NCI-H510A (cell line): ENCODE measurements around the gene DEF6.

ENCODE experiments used
- DNase-seq: peaks from one replicate; lab custom pipeline; 2025; lab: John Stamatoyannopoulos, UW

The DEF6 gene, protein sequence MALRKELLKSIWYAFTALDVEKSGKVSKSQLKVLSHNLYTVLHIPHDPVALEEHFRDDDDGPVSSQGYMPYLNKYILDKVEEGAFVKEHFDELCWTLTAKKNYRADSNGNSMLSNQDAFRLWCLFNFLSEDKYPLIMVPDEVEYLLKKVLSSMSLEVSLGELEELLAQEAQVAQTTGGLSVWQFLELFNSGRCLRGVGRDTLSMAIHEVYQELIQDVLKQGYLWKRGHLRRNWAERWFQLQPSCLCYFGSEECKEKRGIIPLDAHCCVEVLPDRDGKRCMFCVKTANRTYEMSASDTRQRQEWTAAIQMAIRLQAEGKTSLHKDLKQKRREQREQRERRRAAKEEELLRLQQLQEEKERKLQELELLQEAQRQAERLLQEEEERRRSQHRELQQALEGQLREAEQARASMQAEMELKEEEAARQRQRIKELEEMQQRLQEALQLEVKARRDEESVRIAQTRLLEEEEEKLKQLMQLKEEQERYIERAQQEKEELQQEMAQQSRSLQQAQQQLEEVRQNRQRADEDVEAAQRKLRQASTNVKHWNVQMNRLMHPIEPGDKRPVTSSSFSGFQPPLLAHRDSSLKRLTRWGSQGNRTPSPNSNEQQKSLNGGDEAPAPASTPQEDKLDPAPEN

DNA sequence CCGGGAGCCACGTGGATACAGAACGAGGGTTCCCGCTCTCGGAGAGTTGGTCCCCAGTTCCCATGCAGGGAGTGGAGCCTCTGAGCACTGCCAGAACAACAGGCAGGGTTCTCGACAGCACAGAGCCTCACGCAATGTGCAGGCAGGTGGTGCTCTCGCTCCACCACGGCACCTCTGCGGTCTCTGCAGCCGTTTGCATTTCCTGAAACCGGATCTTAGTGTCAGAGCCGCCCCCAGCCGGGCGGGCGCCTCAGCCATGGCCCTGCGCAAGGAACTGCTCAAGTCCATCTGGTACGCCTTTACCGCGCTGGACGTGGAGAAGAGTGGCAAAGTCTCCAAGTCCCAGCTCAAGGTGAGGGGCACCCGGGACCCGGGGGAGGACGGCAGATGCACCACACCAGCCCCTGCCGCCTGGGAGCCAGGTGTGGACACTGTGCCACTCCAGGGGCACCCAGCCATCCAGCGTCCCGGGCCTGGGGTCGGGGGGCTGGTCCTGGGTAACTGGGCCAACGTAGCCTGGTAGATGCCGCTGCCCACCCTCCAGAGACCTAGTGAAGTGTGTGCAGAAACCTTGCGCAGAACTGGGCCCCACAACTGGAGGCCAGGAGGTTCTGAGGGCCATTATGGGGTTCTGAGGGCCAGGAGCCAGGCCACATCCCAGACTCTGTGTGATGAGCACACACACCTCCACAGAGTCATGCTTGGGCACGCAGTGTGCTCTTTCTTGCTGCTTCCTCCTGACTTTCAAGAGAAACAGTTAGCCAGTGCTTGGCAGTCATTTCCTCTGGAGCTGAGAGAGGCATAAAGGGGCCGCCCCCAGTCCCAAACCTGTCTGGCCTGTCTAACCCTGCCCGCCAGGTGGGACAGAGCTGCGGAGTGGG, at the start of gene DEF6:
DEF6 (plus strand) TSS at position 218 of the 881 bp plus-strand sequence; CDS start at position 257, 39 bp downstream.
- peak; percentile 89 for DNase-seq

DNA sequence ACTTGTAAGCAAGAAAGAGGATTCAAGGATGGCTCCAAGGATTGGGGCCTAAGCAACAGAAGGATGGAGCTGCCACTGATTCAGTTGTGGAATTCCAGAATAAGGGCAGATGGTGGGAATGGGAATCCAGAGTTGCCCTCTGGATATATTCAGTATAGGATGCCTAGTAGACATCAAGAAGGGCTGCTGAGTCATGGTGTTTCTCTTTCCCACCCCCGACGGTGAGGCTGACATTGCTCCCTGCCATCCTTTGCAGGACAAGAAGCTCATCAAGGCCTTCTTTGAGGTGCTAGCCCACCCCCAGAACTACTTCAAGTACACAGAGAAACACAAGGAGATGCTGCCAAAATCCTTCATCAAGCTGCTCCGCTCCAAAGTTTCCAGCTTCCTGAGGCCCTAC, 49.3 kb upstream of the DEF6 start:
- no peak for DNase-seq

DNA sequence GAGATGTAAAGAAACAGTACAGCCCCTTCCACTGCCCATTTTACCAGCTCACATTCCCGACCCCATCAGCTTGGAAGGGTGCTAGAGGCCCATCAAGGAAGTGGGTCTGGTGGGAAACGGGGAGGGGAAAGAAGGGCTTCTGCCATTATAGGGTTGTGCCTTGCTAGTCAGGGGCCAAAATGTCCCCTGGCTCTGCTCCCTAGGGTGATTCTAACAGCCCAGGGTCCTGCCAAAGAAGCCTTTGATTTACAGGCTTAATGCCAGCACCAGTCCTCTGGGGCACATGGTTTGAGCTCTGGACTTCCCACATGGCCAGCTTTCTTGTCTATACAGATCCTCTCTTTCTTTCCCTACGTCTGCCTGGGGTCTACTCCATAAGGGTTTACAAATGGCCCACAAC, 48.7 kb upstream of the DEF6 start:
- DNase-seq = no peak

DNA sequence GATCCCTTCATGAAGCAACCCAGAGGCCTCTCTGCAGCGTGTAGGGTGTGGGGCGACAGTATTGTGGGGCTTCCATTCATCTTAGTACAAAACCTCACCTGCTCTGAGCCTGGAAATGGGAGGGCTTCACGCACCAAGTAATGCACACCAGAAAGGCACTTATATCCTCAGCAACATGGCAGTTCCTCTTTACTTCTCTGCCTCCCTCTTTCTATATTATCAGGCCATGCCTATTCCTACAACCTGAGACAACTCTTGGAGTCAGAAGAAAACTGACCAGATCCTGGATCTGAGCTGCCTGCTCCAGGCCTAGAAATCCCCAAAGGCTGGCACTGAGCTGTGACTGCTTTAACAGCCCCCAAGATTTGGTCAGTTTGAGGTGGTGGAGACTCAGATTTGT, 45.7 kb upstream of the DEF6 start:
- DNase-seq = no peak

DNA sequence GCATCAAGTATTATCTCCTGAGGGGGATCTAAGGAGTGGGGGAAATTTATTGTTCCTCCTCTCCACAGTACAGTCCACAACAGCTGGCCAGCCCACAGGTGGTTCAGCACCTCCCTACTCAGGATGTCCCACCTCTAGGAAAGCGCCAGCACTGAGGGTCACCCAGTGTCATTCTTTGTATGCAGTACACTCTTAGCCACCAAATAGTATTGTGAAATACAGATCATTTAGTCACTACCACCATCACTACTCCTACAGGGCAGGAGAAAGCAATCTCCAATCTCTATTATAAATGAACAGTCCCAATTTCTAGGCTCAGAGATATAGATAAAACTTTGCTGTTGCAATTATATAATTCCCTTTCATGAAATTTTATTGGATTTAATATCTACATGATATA, 44.4 kb upstream of the DEF6 start:
- no peak for DNase-seq

DNA sequence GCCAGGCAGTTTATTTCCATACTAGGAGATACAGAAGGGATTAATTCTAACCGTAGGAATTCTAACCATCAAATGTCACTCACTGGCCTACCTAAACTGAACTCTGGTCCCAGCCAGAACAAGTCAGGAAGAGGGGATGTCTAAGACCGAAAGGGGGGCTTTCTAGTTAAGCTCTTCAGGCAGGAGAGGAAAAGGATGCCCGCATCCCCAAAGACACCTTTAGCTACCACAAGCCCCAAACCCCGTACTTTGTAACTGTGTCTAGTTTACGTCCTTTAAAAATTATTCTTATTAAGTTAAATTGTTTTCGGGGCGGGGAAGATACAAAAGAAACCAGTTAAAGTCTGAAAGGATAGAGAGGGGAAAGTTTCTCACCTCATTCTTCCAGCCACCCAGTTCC, 39.3 kb upstream of the DEF6 start:
- no peak for DNase-seq

DNA sequence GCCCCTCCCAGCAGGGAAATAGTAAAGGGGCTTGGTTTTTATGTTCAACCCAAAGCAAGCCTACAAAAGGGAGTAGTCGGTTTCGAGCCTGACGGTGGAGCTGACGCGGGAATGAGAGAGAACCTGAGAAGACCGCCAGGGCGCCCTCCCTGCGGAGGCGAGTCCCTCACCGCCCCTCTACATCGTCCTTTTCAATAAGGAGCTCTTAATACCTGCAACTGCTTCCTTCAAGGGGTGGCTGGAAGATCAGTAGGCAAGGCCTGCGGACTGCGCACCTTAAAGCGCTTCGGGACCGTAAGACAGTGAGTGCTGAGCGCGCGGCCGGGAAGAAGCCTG, 38.8 kb upstream of the DEF6 start:
- DNase-seq = peak; percentile 57

DNA sequence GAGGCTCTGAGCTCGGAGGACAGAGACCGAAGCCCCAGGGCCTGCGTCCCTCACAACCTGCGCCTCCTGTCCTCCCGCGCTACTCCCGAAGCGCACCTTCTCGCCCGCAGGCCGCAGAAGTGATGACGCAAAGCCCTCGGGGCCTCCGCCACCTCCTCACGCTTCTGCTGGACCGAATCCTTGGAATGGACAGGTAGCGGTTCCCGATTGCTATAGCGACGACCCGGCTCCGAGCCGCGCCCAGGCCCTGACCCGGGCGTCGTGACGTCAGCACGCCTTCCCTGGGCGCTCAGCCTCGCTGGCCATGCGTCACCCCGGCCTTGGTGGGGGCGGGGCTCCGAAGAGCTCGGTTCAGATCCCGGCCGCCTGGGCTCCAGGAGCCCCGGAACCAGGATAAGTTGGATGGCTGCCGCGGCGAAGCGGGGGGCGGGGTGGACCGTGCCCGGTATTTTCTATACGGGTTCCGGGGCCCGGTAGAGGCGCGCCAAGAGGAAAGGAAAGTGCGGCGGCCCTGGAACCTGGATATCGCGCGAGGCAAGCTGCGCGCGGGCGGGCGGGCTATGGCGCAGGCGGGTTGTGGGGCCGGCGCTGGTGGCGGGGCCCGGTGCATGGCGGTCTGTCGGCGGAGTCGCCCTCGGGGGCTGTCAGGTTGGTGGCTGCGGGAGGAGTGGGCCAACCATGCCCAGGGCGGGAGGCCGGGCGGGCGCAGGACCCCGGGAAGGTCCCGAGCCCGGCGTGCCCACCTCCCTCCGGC, 38.2 kb upstream of the DEF6 start, which contains the start of gene ZNF76:
ZNF76 (plus strand) TSS at position 542 of the 754 bp plus-strand sequence. CDS start 21,417 bp downstream, outside the sequence.
- peak; percentile 98 for DNase-seq

DNA sequence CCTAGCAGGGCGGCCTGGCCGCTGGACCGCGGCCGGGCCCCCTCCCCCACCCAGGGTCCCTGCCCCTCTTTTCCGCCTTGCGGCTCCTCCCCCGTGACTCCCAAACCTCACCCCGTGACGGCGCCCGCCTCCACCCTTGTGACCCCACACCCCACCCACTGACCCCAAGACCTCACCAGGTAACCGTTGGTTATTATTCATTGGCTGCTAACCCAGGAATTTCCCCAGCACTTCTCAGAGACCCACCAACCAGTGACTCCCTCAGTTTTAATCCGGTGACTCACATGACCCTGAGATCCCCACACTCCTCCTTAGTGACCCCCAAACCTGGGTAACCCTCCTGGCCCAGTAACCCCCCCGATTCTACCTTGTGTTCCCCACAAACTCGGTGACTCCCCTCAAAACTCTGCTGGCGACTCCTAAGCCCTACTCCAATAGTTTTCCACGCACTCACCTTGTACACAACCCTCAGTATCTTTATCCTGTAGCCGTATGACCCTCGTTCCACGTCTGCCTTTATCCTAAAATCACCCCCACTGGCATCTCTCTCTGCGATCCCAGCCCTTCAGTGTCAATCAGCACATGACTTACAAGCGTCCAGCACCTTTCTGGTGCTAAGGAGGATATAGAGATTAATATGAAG, 37.5 kb upstream of the DEF6 start:
- DNase-seq = peak; percentile 65

DNA sequence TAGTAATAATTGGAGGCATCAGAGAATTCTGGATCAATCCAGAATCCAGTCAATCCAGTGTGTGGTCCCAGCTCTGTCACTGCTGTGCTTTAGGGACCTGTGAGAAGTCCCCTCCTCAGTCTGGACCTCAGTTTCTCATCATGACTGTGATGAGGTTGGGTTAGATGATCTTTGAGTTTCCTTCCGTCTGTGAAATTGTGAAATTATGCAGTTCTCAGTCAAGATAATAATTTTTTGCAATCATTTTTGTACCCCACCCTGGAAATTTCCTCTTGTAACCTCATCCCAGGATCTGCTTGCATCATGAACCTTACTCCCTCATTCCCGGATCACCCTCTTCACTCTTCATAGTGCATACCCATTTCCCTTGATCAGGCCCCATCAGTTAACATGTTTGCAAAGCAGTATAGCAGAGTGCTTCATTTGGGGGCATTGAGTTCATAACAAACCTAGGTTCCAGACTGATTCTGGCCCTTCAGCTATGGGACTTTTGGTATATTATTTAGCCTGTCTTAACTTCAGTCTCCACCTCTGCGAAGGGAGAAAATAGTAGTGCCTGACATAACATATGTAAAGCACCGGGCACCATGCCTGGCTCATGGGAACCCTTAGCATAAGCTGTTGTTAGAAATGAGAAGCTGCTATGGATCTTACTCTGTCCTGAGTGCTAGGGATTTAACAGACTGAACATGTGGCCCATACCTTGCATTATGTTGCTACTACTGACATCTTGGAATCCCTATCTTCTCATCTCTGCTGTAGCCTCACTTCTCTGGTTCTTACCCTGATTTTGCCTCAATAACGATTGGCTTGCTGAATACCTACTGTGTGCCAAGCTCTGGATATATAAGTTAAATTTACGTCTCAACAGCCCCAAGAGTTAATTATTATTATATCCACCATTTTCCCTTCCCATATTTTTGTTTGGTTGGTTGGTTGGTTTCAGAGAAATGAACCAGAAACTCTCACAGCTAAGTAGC, 36.7 kb upstream of the DEF6 start:
- no peak for DNase-seq

DNA sequence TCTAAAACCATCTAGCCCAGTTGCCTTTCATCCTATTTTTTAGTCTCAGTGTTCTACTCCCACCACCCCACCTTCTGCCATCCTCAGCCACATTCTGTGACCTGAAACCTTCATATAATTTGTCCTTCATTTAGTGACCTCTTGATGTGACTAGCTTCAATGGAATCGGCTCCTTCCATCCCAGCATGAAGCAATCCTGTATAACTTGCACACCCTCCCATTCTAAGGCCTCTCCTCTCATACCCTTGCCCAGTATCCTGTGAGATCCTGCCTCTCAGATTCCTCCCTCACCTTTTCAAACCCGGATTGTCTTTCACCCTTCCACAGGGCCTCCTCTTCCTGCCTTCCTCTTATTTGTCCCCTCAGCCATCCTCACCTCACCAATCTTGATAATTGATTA, 35.0 kb upstream of the DEF6 start:
- DNase-seq = no peak

DNA sequence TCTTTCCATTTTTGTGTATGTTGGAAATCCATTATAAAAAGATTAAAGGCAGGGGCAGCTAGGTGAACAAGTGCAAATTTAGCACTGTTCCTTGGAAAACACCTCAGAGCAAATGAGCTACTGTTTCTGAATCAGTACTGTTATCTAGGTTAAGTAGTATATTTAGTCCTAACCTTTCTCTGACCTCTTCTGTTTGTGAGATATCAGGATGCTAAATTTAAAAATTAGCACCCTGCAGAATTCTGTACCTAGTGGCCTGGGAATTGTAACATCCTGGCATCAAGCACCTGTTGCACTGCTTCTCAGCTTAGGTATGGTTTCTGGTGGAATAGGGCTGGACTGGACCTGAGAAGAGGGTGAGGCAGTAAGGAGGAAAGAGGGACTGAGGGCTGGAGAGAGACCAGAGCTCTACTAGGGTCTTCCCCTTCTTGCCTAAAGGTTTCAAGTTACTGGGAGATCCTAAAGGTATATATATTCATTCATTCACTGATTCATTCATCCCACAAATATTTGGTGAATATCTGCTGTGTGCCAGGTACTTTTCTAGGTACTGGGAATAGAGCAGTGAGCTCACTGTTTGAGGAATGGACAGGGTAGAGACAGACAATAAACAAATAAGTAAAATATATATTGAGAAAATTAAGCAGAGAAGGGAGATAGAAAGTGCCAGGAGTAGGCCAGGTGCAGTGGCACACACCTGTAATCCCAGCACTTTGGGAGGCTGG, 32.9 kb upstream of the DEF6 start:
- no peak for DNase-seq

DNA sequence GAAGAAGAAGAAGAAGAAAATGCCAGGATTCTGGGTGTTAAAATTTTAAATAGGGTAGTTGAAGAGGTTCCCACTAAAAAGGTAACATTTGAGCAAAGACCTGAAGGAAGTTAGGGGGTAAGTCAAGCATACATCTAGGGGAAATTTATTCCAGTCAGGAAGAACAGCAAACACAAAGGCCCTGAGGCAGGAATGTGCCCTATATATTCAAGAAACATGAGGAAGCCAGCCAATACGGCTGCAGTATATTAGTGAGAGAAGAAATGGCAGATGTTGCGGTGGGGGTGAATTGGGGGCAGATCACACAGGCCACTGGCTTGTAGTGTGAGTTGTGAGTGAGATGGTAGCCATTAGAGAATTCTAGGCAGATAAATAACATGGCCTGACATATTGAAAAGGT, 32.1 kb upstream of the DEF6 start:
- no peak for DNase-seq

DNA sequence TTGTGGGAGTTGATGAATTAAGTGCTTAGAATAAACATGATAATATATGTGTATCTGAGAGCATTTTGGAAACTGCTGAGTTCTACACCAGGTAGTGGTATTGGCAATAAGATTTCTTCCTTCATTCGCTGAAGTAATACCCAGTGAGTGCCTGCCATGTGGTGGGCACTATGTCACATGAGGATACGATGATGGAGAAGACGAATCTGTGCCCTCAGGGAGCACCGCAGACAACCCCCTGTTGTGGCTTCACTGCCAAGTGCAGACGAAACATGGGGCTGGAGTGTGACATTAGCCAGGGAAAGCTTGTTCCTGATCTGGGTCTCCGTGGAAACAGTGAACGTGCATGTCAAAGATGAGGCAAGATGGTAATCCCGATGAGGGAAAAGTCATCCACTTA, 30.2 kb upstream of the DEF6 start:
- no peak for DNase-seq

DNA sequence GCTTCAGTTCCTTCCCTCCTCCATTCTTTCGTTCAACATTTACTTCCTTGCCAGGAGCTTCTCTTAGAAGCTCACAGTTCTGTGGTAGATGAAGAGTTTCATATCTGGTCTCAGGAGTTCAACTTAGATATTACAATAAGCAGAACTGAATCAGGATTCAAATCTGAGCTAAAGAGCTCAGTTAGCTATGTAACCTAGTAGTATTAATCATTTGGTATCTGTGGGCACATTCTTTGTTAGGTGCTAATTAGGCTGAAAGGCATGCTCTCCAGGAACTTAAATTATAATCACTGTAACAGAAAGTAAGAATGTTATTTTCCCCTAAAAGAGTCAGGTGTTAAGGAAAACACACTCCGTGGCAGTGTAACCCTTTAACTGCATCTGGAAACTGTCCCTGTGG, 29.7 kb upstream of the DEF6 start:
- DNase-seq = no peak

DNA sequence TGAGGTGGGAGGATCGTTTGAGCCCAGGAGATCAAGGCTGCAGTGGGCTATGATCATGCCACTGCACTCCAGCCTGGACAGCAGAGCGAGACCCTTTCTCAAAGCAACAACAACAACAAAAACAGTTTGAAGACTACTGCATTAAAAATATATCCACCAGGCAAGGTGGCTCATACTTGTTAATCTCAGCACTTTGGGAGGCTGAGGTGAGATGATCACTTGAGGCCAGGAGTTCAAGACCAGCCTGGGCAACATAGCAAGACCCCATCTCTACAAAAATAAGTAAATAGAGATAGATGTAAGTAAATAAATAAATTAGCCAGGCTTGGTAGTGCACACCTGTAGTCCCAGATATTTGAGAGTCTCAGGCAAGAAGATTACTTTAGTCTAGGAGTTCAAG, 25.6 kb upstream of the DEF6 start:
- DNase-seq = no peak

DNA sequence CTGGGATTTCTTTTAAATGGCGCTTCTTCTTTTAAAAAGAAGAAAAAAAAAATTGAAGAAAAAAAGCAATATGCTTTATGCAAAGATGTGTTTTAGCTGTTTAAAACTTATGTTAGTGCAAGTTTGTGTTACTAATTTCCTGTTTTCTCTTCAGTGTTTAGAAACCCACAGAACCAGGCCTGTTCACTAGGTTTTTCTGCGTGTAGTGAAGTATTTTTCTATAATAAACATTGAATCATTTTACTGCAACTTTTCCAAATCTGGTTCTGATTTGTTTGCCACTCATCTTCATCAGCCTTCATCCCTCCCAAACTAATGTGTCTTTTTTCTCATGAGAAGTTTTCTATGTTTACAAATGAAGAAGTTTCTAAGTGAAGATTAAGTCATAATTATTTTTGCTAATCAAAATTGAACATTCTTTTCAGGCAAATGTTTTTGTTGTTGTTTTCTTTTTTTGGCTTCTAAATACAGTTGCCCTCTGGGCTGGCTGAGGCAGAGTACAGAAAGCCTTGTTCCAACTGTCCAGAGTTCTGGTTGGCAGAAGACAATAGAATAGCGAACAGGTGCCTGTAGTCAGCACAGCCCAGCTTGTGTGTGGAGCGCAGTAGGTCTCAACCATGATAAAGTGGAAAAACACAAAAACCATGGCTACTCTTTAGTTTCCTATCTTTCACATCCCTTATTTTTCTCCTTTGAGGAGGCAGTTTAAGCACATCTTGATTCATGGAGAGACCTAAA, 23.6 kb upstream of the DEF6 start:
- no peak for DNase-seq

DNA sequence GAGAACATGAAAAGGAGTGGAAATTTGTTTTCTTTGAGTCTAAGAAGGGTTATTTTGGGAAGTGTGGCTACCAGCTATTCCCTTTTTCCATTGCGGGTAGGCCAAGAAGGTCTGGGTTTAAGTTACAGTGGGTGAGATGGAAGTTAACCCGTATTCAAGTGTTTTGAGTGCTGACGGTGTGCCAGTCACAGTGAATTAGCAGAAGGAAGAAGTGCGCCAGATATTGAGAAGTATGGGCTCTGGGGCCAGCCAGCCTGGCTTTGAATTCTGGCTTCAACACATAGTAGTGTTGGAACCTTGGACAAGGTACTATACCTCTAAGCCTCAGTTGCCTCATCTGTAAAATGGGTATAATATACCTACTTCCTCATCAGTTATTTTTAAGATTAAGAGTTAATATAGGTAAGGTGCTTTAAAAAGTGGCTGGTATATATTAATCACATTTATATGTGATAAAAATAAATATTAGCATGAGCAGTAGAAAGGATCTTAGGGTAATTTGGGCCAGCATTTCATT, 21.8 kb upstream of the DEF6 start:
- no peak for DNase-seq

DNA sequence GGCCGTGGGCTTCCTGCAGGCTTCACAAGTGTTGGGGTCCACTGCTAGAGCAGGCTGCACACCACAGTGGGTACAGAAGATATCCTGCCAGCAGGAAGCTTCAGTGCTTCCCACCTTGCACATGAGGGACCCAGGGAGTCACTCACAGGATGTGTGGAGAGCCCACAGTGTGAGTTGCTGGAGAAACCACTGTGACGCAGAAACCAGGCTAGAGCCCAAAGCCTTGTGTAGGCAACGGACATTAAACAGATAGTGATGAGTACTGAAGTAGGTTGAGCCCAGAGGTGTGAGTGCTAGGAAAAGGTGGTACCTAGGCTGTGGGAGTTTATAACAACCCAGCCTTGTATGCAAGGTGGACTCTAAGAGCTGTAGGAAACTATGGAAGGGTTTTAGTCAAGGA, 18.9 kb upstream of the DEF6 start:
- DNase-seq = no peak
